Left lung (tissue), 10 donors: ENCODE data around the gene CBX6. TPM values are rescaled to one million over a fixed set of nuclear protein-coding genes. Genes with fewer than 3 reads are reported as not detected.

ENCODE experiments used
- ATAC-seq: fragments of 200-7000 bp; cut with Tn5 transposase; one replicate; pipeline ENCODE4 v1.9.1; 2020; ENCODE audit warnings: moderate library complexity
- DNase-seq, 4 donors: peaks; one replicate each; pipeline ENCODE4 v3.0.0-alpha.2; 2013 to 2020
- H3K27ac ChIP-seq, 2 donors: fragments of 200-600 bp; sonication (generic) in 1 of 2; one replicate each; pipeline versions ENCODE4 v1.5.0 to v1.8.0; 2020 to 2021
- H3K27me3 ChIP-seq, 2 donors: fragments of 200-600 bp; sonication (generic) in 1 of 2; one replicate each; pipeline versions ENCODE4 v1.5.0 to v1.8.0; 2020 to 2021
- H3K36me3 ChIP-seq, 2 donors: fragments of 200-600 bp; sonication (generic) in 1 of 2; one replicate each; pipeline versions ENCODE4 v1.5.0 to v1.8.0; 2020 to 2021
- H3K4me1 ChIP-seq, 2 donors: fragments of 200-600 bp; one replicate each; pipeline ENCODE4 v1.8.0; 2021
- H3K4me3 ChIP-seq, 2 donors: fragments of 200-600 bp; sonication (generic) in 1 of 2; one replicate each; pipeline versions ENCODE4 v1.5.0 to v1.8.0; 2020 to 2021; ENCODE audit warnings: mild to moderate bottlenecking in 1 of 2
- H3K9me3 ChIP-seq, 2 donors: fragments of 200-600 bp; sonication (generic) in 1 of 2; one replicate each; pipeline versions ENCODE4 v1.5.0 to v1.8.0; 2020 to 2021
- CTCF ChIP-seq, 2 donors: fragments of 200-600 bp; sonication (generic) in 1 of 2; IDR thresholded peaks; one replicate each; pipeline versions ENCODE4 v1.5.0 to v1.8.0; 2021; ENCODE audit warnings: antibody characterized with exemption in 2 of 2
- intact Hi-C, 2 donors: fragments of 100-400 bp; cut with DNase I; formaldehyde crosslinking; loops; one replicate each; pipeline versions ENCODE4 v1.11.2 to v1.14.2; 2022
- polyA plus RNA-seq, 6 donors: library from polyadenylated mRNA; unstranded; fragments of 120-200 nt; gene quantifications; one replicate each; pipeline ENCODE4 v1.2.1, GENCODE V29; 2013; ENCODE audit not compliant: insufficient read length in 6 of 6
- total RNA-seq, 2 donors: library from RNA; stranded (reverse); fragmentation: NEBNext Ultra II Directional; extraction: Animal tissue kit (Norgen Biotek cat#: 25700); gene quantifications; one replicate each; pipeline ENCODE4 v1.2.1, GENCODE V29; 2021
- donor health status: DM: no; HTN: yes; CAD: no.
- donor health status: DM: no; HTN: no; CAD: no.

The CBX6 gene
- total and polyA plus RNA-seq, 8 donors, result 22.0 to 80.0 (median 43.6) TPM

DNA sequence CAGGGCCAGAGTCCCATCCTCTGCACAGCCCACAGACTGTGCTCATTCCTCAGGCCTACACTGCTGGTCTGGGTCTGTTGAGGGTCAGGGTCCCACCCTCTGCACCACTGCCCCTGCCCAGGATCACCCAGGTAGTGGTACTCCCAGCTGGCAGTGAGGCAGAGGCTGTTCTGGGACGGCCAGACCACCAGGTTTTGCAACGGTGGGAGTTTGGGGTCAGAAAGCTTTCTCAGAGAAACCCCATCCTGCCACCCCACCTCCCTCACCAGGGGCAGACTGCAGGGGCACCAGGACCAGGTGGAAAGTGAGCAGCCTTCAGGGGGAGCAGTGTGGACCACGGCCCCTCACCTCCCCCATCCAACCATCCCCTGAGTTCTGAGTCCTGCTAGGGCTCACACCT is 39.0 kb downstream of the CBX6 start:
- no peak for TF ChIP-seq CTCF (IDR thresholded peaks at IDR 0.05)
- no peaks in the 10 kb centered on the region for H3K9me3 ChIP-seq
- DNase-seq, result peak in 1 of 4 donors; percentile 35
- peaks cover 0 to 5% of the 10 kb centered on the region in 2 donors for H3K4me1 ChIP-seq
- intact Hi-C loops, result no loop called here
- peaks cover 0 to 23% of the 10 kb centered on the region in 2 donors for H3K27me3 ChIP-seq
- H3K4me3 ChIP-seq, result no peak overlapping the region
- ATAC-seq, result no peak
- no peak overlapping the region for H3K27ac ChIP-seq
- no peaks in the 10 kb centered on the region for H3K36me3 ChIP-seq

- intact Hi-C loops, result no loop called here
- H3K27me3 ChIP-seq, result peaks cover 0 to 17% of the 10 kb centered on the region in 2 donors
- no peaks in the 10 kb centered on the region for H3K9me3 ChIP-seq
- peaks cover 0 to 5% of the 10 kb centered on the region in 2 donors for H3K4me1 ChIP-seq
- no peaks in the 10 kb centered on the region for H3K36me3 ChIP-seq
- H3K27ac ChIP-seq, result no peak overlapping the region
- H3K4me3 ChIP-seq, result no peak overlapping the region
- peak in 3 of 4 donors; percentile 49 to 70 (median 60) for DNase-seq
- ATAC-seq, result no peak
- no peak for TF ChIP-seq CTCF (IDR thresholded peaks at IDR 0.05)
Measured at GRCh38 chr22:38832005-38832978, 39.7 kb downstream of the CBX6 start.

GRCh38 chr22:38831166-38831945 is 40.7 kb downstream of the CBX6 start:
- no peaks in the 10 kb centered on the region for H3K36me3 ChIP-seq
- TF ChIP-seq CTCF (IDR thresholded peaks at IDR 0.05), result no peak
- H3K27me3 ChIP-seq, result peaks cover 0 to 13% of the 10 kb centered on the region in 2 donors
- H3K27ac ChIP-seq, result no peak overlapping the region
- H3K4me3 ChIP-seq, result no peak overlapping the region
- peaks cover 0 to 5% of the 10 kb centered on the region in 2 donors for H3K4me1 ChIP-seq
- DNase-seq, result peak in 1 of 4 donors; percentile 45
- ATAC-seq, result peak; percentile 39
- intact Hi-C loops, result no loop called here
- no peaks in the 10 kb centered on the region for H3K9me3 ChIP-seq

GRCh38 chr22:38830845-38831108 is 41.2 kb downstream of the CBX6 start:
- no peaks in the 10 kb centered on the region for H3K9me3 ChIP-seq
- TF ChIP-seq CTCF (IDR thresholded peaks at IDR 0.05), result no peak
- peaks cover 0 to 5% of the 10 kb centered on the region in 2 donors for H3K4me1 ChIP-seq
- ATAC-seq, result no peak
- H3K27ac ChIP-seq, result no peak overlapping the region
- peak in 1 of 4 donors; percentile 53 for DNase-seq
- H3K27me3 ChIP-seq, result peaks cover 0 to 9% of the 10 kb centered on the region in 2 donors
- intact Hi-C loops, result no loop called here
- no peak overlapping the region for H3K4me3 ChIP-seq
- no peaks in the 10 kb centered on the region for H3K36me3 ChIP-seq
